Thyroid gland (tissue), 4 donors: Measurements from ENCODE around the gene CTNNA2. TPM values are rescaled to one million over a fixed set of nuclear protein-coding genes. Genes with fewer than 3 reads are reported as not detected.
A peak's percentile ranks its signal among the peaks of the same experiment; 100 is the strongest.

Experiments
- DNase-seq, 2 donors: peaks; one replicate each; pipeline ENCODE4 v3.0.0-alpha.2; 2019
- H3K27ac ChIP-seq, 3 donors: fragments of 200-600 bp; sonication (generic); 1 replicate in 2 of 3; 2 replicates in 1 of 3; pipeline ENCODE4 v1.5.1; 2016 to 2019; ENCODE audit warnings: mild to moderate bottlenecking in 1 of 3, moderate library complexity in 1 of 3
- H3K27me3 ChIP-seq: fragments of 200-600 bp; sonication (generic); one replicate; pipeline ENCODE4 v1.5.1; 2019
- H3K36me3 ChIP-seq, 2 donors: fragments of 200-600 bp; sonication (generic); one replicate each; pipeline ENCODE4 v1.5.1; 2016 to 2019
- H3K4me1 ChIP-seq, 2 donors: fragments of 200-600 bp; sonication (generic); one replicate each; pipeline ENCODE4 v1.5.1; 2017 to 2019
- H3K4me3 ChIP-seq, 3 donors: fragments of 200-600 bp; sonication (generic); replicated peaks in 1 of 3; 1 replicate in 2 of 3; 2 replicates in 1 of 3; pipeline ENCODE4 v1.5.1; 2016; ENCODE audit warnings: mild to moderate bottlenecking in 1 of 3
- H3K9me3 ChIP-seq: fragments of 200-600 bp; sonication (generic); one replicate; pipeline ENCODE4 v1.5.1; 2017
- POLR2A ChIP-seq, 2 donors: fragments of 450-650 bp; IDR thresholded peaks; one replicate each; pipeline ENCODE4 v1.6.1; 2017; ENCODE audit warnings: antibody characterized with exemption in 2 of 2, mild to moderate bottlenecking in 2 of 2, moderate library complexity in 1 of 2
- WGBS, 2 donors: methylation state at CpG; one replicate each; pipeline ENCODE4 v1.1.5; 2017; 5-methylcytosine and 5-hydroxymethylcytosine counted together
- intact Hi-C: fragments of 100-400 bp; cut with DNase I; formaldehyde crosslinking; loops from one replicate; pipeline ENCODE4 v1.15.1; 2023
- total RNA-seq, 4 donors: library from RNA; depleted of rRNA; stranded (reverse); fragments of >200 nt; gene quantifications; one replicate each; pipeline ENCODE4 v1.2.3, GENCODE V29; 2016
- TF ChIP-seq, protein P1 (sequence below), 6 experiments: fragments of 200-600 bp in 3 of 6; fragments of 450-650 bp in 3 of 6; sonication (generic) in 3 of 6; IDR thresholded peaks; one replicate each; pipeline ENCODE4 v1.5.1; 2016 to 2019; ENCODE audit warnings: antibody characterized with exemption in 6 of 6, mild to moderate bottlenecking in 2 of 6, inconsistent platforms in 1 of 6, moderate library complexity in 1 of 6

CTNNA2 gene
- total RNA-seq, 4 donors from 2014 or later: 0.13 to 0.44 (median 0.22) TPM; not detected in 1

DNA sequence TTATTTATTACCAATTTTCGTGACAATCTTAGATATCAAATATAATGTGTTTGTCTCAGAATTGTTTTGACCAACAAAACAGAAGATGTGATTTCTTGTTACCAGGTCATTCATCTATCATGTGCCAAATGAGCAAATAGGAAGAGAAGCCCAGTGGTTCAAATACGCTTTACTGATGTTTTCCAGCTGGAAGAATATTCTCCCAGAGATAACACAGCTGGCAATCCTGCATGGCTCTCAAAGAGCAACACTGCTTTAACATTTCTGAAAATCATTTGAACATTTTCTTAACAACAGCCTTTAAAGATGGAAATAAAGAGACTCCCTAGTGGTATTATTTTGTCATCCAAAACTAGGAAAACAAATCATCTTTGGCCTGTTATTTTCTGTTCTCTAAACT lies 359.8 kb downstream of the CTNNA2 start:
- no peak for TF ChIP-seq POLR2A (IDR thresholded peaks at IDR 0.05)
- TF ChIP-seq, protein P1, sequence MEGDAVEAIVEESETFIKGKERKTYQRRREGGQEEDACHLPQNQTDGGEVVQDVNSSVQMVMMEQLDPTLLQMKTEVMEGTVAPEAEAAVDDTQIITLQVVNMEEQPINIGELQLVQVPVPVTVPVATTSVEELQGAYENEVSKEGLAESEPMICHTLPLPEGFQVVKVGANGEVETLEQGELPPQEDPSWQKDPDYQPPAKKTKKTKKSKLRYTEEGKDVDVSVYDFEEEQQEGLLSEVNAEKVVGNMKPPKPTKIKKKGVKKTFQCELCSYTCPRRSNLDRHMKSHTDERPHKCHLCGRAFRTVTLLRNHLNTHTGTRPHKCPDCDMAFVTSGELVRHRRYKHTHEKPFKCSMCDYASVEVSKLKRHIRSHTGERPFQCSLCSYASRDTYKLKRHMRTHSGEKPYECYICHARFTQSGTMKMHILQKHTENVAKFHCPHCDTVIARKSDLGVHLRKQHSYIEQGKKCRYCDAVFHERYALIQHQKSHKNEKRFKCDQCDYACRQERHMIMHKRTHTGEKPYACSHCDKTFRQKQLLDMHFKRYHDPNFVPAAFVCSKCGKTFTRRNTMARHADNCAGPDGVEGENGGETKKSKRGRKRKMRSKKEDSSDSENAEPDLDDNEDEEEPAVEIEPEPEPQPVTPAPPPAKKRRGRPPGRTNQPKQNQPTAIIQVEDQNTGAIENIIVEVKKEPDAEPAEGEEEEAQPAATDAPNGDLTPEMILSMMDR (IDR thresholded peaks at IDR 0.05): no peak
- H3K27ac ChIP-seq: no peak overlapping the region
- intact Hi-C loops: no loop called here
- H3K4me3 ChIP-seq: no peak overlapping the region
- H3K4me1 ChIP-seq: no peaks in the 10 kb centered on the region
- no peaks in the 10 kb centered on the region for H3K9me3 ChIP-seq
- no peaks in the 10 kb centered on the region for H3K36me3 ChIP-seq
- WGBS, 2 donors: 83 to 85% methylated on average over 2 of the region's 2 CpGs
- no peak for DNase-seq
- no peaks in the 10 kb centered on the region for H3K27me3 ChIP-seq

DNA sequence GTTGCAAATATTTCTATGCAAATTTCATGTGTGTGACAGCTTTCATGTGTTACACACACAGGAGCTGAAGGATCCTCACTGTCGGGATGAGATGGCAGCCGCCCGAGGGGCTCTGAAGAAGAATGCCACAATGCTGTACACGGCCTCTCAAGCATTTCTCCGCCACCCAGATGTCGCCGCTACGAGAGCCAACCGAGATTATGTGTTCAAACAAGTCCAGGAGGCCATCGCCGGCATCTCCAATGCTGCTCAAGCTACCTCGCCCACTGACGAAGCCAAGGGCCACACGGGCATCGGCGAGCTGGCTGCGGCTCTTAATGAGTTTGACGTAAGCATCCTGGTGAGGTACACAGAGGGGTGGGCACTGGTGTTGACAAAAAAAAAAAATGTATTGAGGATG lies 361.2 kb downstream of the CTNNA2 start:
- Histone ChIP-seq H3K27ac (no peak overlapping the region), H3K4me3 (no peak overlapping the region), H3K4me1 (no peaks in the 10 kb centered on the region), H3K36me3 (no peaks in the 10 kb centered on the region), H3K9me3 (no peaks in the 10 kb centered on the region), H3K27me3 (no peaks in the 10 kb centered on the region)
- intact Hi-C loops: no loop called here
- DNase-seq: no peak
- WGBS, 2 donors: 94 to 95% methylated on average over 18 of the region's 18 CpGs
- no peak for TF ChIP-seq POLR2A (IDR thresholded peaks at IDR 0.05)
- TF ChIP-seq, protein P1 (IDR thresholded peaks at IDR 0.05): no peak

DNA sequence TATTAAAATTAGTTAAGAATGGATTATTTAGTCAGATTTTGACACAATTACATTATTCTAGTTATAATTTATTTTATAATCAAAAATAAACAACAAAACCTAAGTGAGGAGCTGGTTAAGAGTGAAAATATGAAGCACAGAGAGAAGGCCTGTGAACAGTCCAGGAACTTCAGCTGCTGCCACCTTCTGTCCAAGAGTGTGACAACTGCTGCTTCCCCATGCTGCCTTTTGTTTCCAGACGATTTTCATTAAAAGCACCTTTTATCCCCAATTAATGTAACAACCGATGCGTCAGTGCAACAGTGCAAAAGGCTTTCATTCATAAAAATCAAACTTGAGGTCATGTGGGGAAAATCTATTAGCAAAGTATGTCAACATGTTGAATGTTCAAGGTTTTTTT lies 363.6 kb downstream of the CTNNA2 start:
- intact Hi-C loops: no loop called here

DNA sequence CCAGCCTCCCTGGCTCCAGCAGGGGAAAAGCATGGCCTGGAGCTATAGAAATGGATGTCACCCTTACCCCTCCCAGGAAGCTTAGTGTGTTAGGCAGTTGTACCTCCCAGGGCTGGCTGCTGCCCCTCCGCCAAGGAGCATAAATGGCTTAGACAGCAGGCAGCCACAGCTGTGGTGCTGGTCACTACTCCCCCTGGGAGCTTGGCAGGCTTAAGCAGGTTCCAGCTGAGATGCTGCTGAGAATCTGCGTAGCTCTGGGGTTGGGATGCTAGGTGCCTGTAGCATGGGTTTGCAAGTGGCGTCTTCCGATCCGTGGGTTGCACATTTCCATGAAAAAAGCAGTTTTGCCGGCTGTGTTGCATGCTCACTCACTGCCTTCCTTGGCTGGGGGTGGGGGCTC lies 369.7 kb downstream of the CTNNA2 start:
- Histone ChIP-seq H3K27me3 (no peaks in the 10 kb centered on the region), H3K9me3 (no peaks in the 10 kb centered on the region), H3K36me3 (no peaks in the 10 kb centered on the region), H3K27ac (no peak overlapping the region), H3K4me3 (no peak overlapping the region), H3K4me1 (no peaks in the 10 kb centered on the region)
- TF ChIP-seq POLR2A (IDR thresholded peaks at IDR 0.05): no peak
- TF ChIP-seq, protein P1 (IDR thresholded peaks at IDR 0.05): no peak
- no peak for DNase-seq
- 85% methylated on average over 5 to 6 of the region's 6 CpGs for WGBS, 2 donors
- intact Hi-C loops: no loop called here

More for the DNA sequence above, 363.6 kb downstream of the CTNNA2 start:
- Histone ChIP-seq H3K27ac (no peak overlapping the region), H3K27me3 (no peaks in the 10 kb centered on the region), H3K9me3 (no peaks in the 10 kb centered on the region), H3K4me1 (no peaks in the 10 kb centered on the region), H3K36me3 (no peaks in the 10 kb centered on the region), H3K4me3 (no peak overlapping the region)
- 25 to 28% methylated on average over 3 of the region's 3 CpGs for WGBS, 2 donors
- TF ChIP-seq, protein P1 (IDR thresholded peaks at IDR 0.05): peak in 1 of 6 experiments; percentile 28
- no peak for TF ChIP-seq POLR2A (IDR thresholded peaks at IDR 0.05)
- DNase-seq: peak in 1 of 2 donors; percentile 5

DNA sequence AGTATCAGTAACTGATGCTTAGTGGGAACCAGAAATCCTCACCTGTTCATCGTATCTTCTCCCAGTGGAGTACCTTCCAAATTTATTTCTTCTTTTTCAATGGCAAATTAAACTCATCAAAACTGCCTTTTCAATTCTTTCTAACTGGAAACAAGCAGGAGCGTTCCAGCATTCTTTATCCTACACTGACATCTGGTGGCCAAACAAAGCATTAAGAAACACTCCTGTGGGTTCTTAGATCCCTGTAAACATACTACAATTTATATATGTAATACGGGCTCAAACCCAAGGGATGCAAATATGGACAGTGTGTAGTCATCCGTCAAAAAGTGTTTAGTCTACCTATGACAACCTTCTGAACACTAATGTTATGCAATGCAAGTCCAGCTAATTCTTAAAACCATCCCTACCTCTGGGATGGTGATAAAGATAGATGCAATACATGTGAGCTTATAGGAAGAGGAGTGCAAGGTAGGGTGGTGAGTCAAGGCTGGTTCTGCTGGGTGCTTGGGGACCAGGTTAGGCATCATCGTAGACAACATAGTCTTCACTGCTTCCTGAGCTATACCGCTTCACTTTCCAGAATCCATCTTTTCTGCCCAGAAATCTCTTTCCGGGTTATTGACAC lies 375.0 kb downstream of the CTNNA2 start:
- Histone ChIP-seq H3K27ac (no peak overlapping the region), H3K4me1 (no peaks in the 10 kb centered on the region), H3K9me3 (no peaks in the 10 kb centered on the region), H3K4me3 (no peak overlapping the region), H3K36me3 (no peaks in the 10 kb centered on the region), H3K27me3 (no peaks in the 10 kb centered on the region)
- TF ChIP-seq, protein P1 (IDR thresholded peaks at IDR 0.05): peak; percentile 10 to 72 (median 54)
- TF ChIP-seq POLR2A (IDR thresholded peaks at IDR 0.05): no peak
- intact Hi-C loops: no loop called here
- DNase-seq: peak in 1 of 2 donors; percentile 17
- WGBS, 2 donors: 31 to 34% methylated on average over 7 of the region's 7 CpGs
